GM18861 (cell line): ENCODE results near the gene S100A1.

Experiments used
- ATAC-seq: cut with Tn5 transposase; IDR thresholded peaks from one replicate; pipeline ENCODE4 v1.9.1; 2021; ENCODE audit not compliant: unreplicated experiment

S100A1 gene

GRCh38 chr1:153679337-153680119 is 51.3 kb downstream of the S100A1 start:
- no peak for ATAC-seq

- ATAC-seq: no peak
Measured at GRCh38 chr1:153680120-153680403, 51.8 kb downstream of the S100A1 start.
